GM23338 (cell line): ENCODE data around the gene RAMP1. TPM values are rescaled to one million over a fixed set of nuclear protein-coding genes. Genes with fewer than 3 reads are reported as not detected.

ENCODE experiments used
- ATAC-seq: fragments of 200-7000 bp; cut with Tn5 transposase; 3 replicates; pipeline ENCODE4 v1.9.1; 2020
- DNase-seq: peaks from one replicate; pipeline ENCODE4 v3.0.0-alpha.2; 2015; ENCODE audit warnings: low spot score
- H2AFZ ChIP-seq: fragments of 200-600 bp; sonication (generic); 2 replicates; pipeline ENCODE4 v1.8.0; 2016; ENCODE audit warnings: antibody characterized with exemption, mild to moderate bottlenecking, moderate library complexity
- H3F3A ChIP-seq: fragments of 200-600 bp; sonication (generic); replicated peaks from 2 replicates; pipeline ENCODE4 v1.8.0; 2017; ENCODE audit warnings: antibody characterized with exemption, mixed run types, low read depth
- H3K27ac ChIP-seq: fragments of 200-600 bp; sonication (generic); 2 replicates; pipeline ENCODE4 v1.6.1; 2016; ENCODE audit warnings: low read depth
- H3K27me3 ChIP-seq: fragments of 200-600 bp; sonication (generic); 2 replicates; pipeline ENCODE4 v1.8.0; 2016; ENCODE audit warnings: mild to moderate bottlenecking, mixed run types, moderate library complexity; ENCODE audit not compliant: insufficient read depth
- H3K36me3 ChIP-seq: fragments of 200-600 bp; sonication (generic); 2 replicates; pipeline ENCODE4 v1.8.0; 2016; ENCODE audit warnings: mild to moderate bottlenecking; ENCODE audit not compliant: insufficient read depth
- H3K4me1 ChIP-seq: fragments of 200-600 bp; sonication (generic); 2 replicates; pipeline ENCODE4 v1.8.0; 2016; ENCODE audit warnings: mild to moderate bottlenecking, moderate library complexity; ENCODE audit not compliant: insufficient read depth
- H3K4me2 ChIP-seq: fragments of 200-600 bp; sonication (generic); 2 replicates; pipeline ENCODE4 v1.7.1; 2017; ENCODE audit warnings: mixed run types
- H3K4me3 ChIP-seq: fragments of 200-600 bp; sonication (generic); 2 replicates; pipeline ENCODE4 v1.6.1; 2016; ENCODE audit warnings: mixed run types
- H3K79me2 ChIP-seq: fragments of 200-600 bp; sonication (generic); replicated peaks from 2 replicates; pipeline ENCODE4 v1.8.0; 2017; ENCODE audit warnings: mild to moderate bottlenecking; ENCODE audit not compliant: insufficient read depth
- H3K9me2 ChIP-seq: fragments of 200-600 bp; sonication (generic); 2 replicates; pipeline ENCODE4 v1.8.0; 2017; ENCODE audit not compliant: insufficient read depth
- H4K20me1 ChIP-seq: fragments of 200-600 bp; sonication (generic); replicated peaks from 2 replicates; pipeline ENCODE4 v1.8.0; 2017; ENCODE audit warnings: mild to moderate bottlenecking; ENCODE audit not compliant: insufficient read depth
- H3K27ac Mint-ChIP-seq: 2 replicates; pipeline ENCODE4 v1.8.0; 2020; ENCODE audit warnings: inconsistent platforms, mild to moderate bottlenecking, moderate library complexity, mixed read lengths
- H3K27me3 Mint-ChIP-seq: 3 replicates; pipeline ENCODE4 v1.8.0; 2022; ENCODE audit warnings: low read depth, mild to moderate bottlenecking, moderate library complexity, mixed read lengths, inconsistent platforms; ENCODE audit not compliant: insufficient read depth, poor library complexity
- H3K36me3 Mint-ChIP-seq: 3 replicates; pipeline ENCODE4 v1.8.0; 2021; ENCODE audit warnings: low read depth, mild to moderate bottlenecking, inconsistent platforms, moderate library complexity, mixed read lengths
- H3K4me1 Mint-ChIP-seq: 3 replicates; pipeline ENCODE4 v1.8.0; 2020; ENCODE audit warnings: mild to moderate bottlenecking, inconsistent platforms, mixed read lengths
- H3K4me3 Mint-ChIP-seq: 3 replicates; pipeline ENCODE4 v1.8.0; 2021; ENCODE audit warnings: moderate library complexity, mild to moderate bottlenecking, inconsistent platforms, mixed read lengths
- H3K9me3 Mint-ChIP-seq: 3 replicates; pipeline ENCODE4 v1.8.0; 2020; ENCODE audit warnings: moderate library complexity, mild to moderate bottlenecking, inconsistent platforms, mixed read lengths
- CREB1 ChIP-seq: fragments of 250-450 bp; sonication (Bioruptor Pico); IDR thresholded peaks from 2 replicates; pipeline ENCODE4 v1.5.0; 2020; ENCODE audit warnings: low read depth, mild to moderate bottlenecking, moderate library complexity
- CTCF ChIP-seq, 2 experiments: fragments of 200-600 bp in 1 of 2; sonication (generic) in 1 of 2; conservative IDR thresholded peaks; 2 replicates each; pipeline versions ENCODE4 v1.5.1 to v1.6.1; 2016 to 2017; ENCODE audit warnings: antibody characterized with exemption in 2 of 2, low read depth in 2 of 2, mild to moderate bottlenecking in 2 of 2, moderate library complexity in 1 of 2
- ETS1 ChIP-seq: IDR thresholded peaks from 2 replicates; pipeline ENCODE4 v1.6.1; 2016; ENCODE audit warnings: antibody characterized with exemption
- EZH2 ChIP-seq: fragments of 200-600 bp; sonication (generic); IDR thresholded peaks from one replicate; pipeline ENCODE4 v1.8.0; 2017; ENCODE audit warnings: antibody characterized with exemption, mild to moderate bottlenecking, low read depth; ENCODE audit not compliant: unreplicated experiment
- EZH2phosphoT487 ChIP-seq: fragments of 200-600 bp; sonication (generic); IDR thresholded peaks from one replicate; pipeline ENCODE4 v1.8.1; 2018; ENCODE audit warnings: antibody characterized with exemption; ENCODE audit not compliant: unreplicated experiment
- JUNB ChIP-seq: IDR thresholded peaks from one replicate; pipeline ENCODE4 v1.6.1; 2016; ENCODE audit warnings: antibody characterized with exemption; ENCODE audit not compliant: unreplicated experiment
- NANOG ChIP-seq: IDR thresholded peaks from 2 replicates; pipeline ENCODE4 v1.6.1; 2016; ENCODE audit warnings: antibody characterized with exemption, borderline replicate concordance
- POLR2AphosphoS5 ChIP-seq: IDR thresholded peaks from 2 replicates; pipeline ENCODE4 v1.6.1; 2016; ENCODE audit warnings: antibody characterized with exemption, low read depth
- REST ChIP-seq: IDR thresholded peaks from one replicate; pipeline ENCODE4 v1.6.1; 2018; ENCODE audit warnings: antibody characterized with exemption; ENCODE audit not compliant: unreplicated experiment
- STAT1 ChIP-seq: IDR thresholded peaks from one replicate; pipeline ENCODE4 v1.6.1; 2016; ENCODE audit warnings: antibody characterized with exemption; ENCODE audit not compliant: unreplicated experiment
- ZNF114 ChIP-seq: fragments of 250-450 bp; sonication (Bioruptor Pico); IDR thresholded peaks from 2 replicates; pipeline ENCODE4 v1.5.0; 2020; ENCODE audit warnings: mild to moderate bottlenecking, moderate library complexity
- ZNF331 ChIP-seq: fragments of 250-450 bp; sonication (Bioruptor Pico); IDR thresholded peaks from 2 replicates; pipeline ENCODE4 v1.5.0; 2020; ENCODE audit warnings: low read depth, mild to moderate bottlenecking, moderate library complexity
- ZNF462 ChIP-seq: fragments of 250-450 bp; sonication (Bioruptor Pico); IDR thresholded peaks from 2 replicates; pipeline ENCODE4 v1.5.0; 2020; ENCODE audit warnings: mild to moderate bottlenecking, moderate library complexity
- polyA plus RNA-seq: library from polyadenylated mRNA; unstranded; fragments of >200 nt; fragmentation: Nextera tagmentation; extraction: Ambion mirVana; gene quantifications from 2 replicates; pipeline ENCODE4 v1.2.1, GENCODE V29; 2016
- total RNA-seq: library from RNA; depleted of rRNA; stranded (reverse); fragments of >200 nt; shearing (Covaris generic); gene quantifications from 2 replicates; pipeline ENCODE4 v1.2.3, GENCODE V29; 2014

Gene RAMP1
- total and polyA plus RNA-seq, 2 experiments from 2014 or later: 1.7 to 3.3 TPM

- Histone ChIP-seq H3K4me1 (no peaks in the 10 kb centered on the region), H3K9me2 (no peaks in the 10 kb centered on the region), H4K20me1 (no peaks in the 10 kb centered on the region), H3K27ac (no peak overlapping the region), H3K4me3 (no peak overlapping the region), H3F3A (no peaks in the 10 kb centered on the region), H3K79me2 (no peaks in the 10 kb centered on the region), H2AFZ (no peak overlapping the region), H3K4me2 (no peak overlapping the region), H3K27me3 (no peaks in the 10 kb centered on the region), H3K36me3 (no peaks in the 10 kb centered on the region)
- H3K27ac Mint-ChIP-seq: no peak overlapping the region
- no peaks in the 10 kb centered on the region for H3K27me3 Mint-ChIP-seq
- no peaks in the 10 kb centered on the region for H3K4me1 Mint-ChIP-seq
- ATAC-seq: no peak
- TF ChIP-seq EZH2 (no peak), ETS1 (no peak), ZNF114 (CRISPR knock-in tag) (no peak), CREB1 (CRISPR knock-in tag) (no peak), ZNF331 (CRISPR knock-in tag) (no peak), REST (no peak), JUNB (no peak), NANOG (no peak), STAT1 (no peak), EZH2phosphoT487 (no peak), POLR2AphosphoS5 (no peak), CTCF (conservative IDR thresholded peaks at IDR 0.05; ENCODE audit: low read depth in 2 of 2) (no peak), ZNF462 (no peak)
- no peak for DNase-seq
- no peaks in the 10 kb centered on the region for H3K9me3 Mint-ChIP-seq
- H3K36me3 Mint-ChIP-seq: no peaks in the 10 kb centered on the region
- no peak overlapping the region for H3K4me3 Mint-ChIP-seq
Measured at GRCh38 chr2:237824085-237824484, 35.3 kb upstream of the RAMP1 start.
